ENCODE measurements around the gene RPAIN. TPM values are rescaled to one million over a fixed set of nuclear protein-coding genes. Genes with fewer than 3 reads are reported as not detected.
"Not testable (repeated sequence)": the region's sequence is repeated elsewhere in the genome, so short reads cannot be mapped to it uniquely, and the experiment has no call there.

The RPAIN gene
- total RNA-seq, 2 donors from 2014 or later: 69.3 to 87.8 TPM

- H3K4me3 ChIP-seq (ENCODE audit: low read length): no peak overlapping the region
- H3K4me1 Mint-ChIP-seq: no peaks in the 10 kb centered on the region
- no peak overlapping the region for H3K4me3 Mint-ChIP-seq
- H3K27ac ChIP-seq (ENCODE audit: low read depth, low read length): peak overlapping the region; percentile 53
- no peaks in the 10 kb centered on the region for H3K4me1 ChIP-seq (ENCODE audit: control insufficient read depth, insufficient read depth, low read length)
- peaks cover 85% of the 10 kb centered on the region for H3K36me3 ChIP-seq (ENCODE audit: control insufficient read depth, insufficient read depth, low read length)
- H3K27ac Mint-ChIP-seq: peak overlapping the region; percentile 12
- DNase-seq: no peak
- 93 to 100% methylated on average over 1 to 3 of the region's 3 CpGs for WGBS, 2 experiments (ENCODE audit: insufficient coverage in 1 of 2, insufficient read length in 1 of 2)
- H3K9me3 Mint-ChIP-seq: no peaks in the 10 kb centered on the region
- TF ChIP-seq, protein P1, sequence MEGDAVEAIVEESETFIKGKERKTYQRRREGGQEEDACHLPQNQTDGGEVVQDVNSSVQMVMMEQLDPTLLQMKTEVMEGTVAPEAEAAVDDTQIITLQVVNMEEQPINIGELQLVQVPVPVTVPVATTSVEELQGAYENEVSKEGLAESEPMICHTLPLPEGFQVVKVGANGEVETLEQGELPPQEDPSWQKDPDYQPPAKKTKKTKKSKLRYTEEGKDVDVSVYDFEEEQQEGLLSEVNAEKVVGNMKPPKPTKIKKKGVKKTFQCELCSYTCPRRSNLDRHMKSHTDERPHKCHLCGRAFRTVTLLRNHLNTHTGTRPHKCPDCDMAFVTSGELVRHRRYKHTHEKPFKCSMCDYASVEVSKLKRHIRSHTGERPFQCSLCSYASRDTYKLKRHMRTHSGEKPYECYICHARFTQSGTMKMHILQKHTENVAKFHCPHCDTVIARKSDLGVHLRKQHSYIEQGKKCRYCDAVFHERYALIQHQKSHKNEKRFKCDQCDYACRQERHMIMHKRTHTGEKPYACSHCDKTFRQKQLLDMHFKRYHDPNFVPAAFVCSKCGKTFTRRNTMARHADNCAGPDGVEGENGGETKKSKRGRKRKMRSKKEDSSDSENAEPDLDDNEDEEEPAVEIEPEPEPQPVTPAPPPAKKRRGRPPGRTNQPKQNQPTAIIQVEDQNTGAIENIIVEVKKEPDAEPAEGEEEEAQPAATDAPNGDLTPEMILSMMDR (conservative IDR thresholded peaks at IDR 0.05): no peak
- peaks cover 85% of the 10 kb centered on the region for H3K36me3 Mint-ChIP-seq (ENCODE audit: low read depth)
- H3K9me3 ChIP-seq (ENCODE audit: control insufficient read depth, low read length): no peaks in the 10 kb centered on the region
- H3K27me3 Mint-ChIP-seq (ENCODE audit: insufficient read depth): no peaks in the 10 kb centered on the region
- H3K9ac ChIP-seq (ENCODE audit: extremely low read depth, low read length, poor library complexity, severe bottlenecking): no peak overlapping the region
- no peaks in the 10 kb centered on the region for H3K27me3 ChIP-seq (ENCODE audit: control insufficient read depth, insufficient read depth, low read length, poor library complexity, severe bottlenecking)
These were observed 12.1 kb downstream of the RPAIN start for GRCh38 chr17:5431949-5432556.

- H3K36me3 ChIP-seq (ENCODE audit: control insufficient read depth, insufficient read depth, low read length): peaks cover 70% of the 10 kb centered on the region
These were observed 15.0 kb downstream of the RPAIN start for GRCh38 chr17:5434984-5435383.

DNA sequence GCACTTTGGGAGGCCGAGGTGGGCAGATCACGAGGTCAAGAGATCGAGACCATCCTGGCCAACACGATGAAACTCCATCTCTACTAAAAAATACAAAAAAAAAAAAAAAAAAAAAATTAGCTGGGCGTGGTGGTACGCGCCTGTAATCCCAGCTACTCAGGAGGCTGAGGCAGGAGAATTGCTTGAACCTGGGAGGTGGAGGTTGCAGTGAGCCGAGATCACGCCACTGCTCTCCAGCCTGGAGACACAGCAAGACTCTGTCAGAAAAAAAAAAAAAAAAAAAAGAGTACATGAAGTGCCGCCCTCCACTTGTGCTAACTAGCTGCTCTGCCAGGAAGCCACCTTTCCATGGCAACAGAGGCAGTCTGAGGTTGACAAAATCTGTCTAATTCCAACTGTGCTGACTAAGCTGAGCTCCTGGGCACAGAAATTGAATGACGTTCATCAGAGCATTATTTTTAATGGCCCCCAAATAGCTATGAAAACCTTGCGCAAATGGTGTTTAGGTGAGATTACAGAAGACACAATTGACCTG is 15.9 kb downstream of the RPAIN start:
- H3K36me3 ChIP-seq (ENCODE audit: control insufficient read depth, insufficient read depth, low read length): peaks cover 63% of the 10 kb centered on the region
- DNase-seq; H3K27me3 ChIP-seq (ENCODE audit: control insufficient read depth, insufficient read depth, low read length, poor library complexity, severe bottlenecking); H3K4me1 ChIP-seq (ENCODE audit: control insufficient read depth, insufficient read depth, low read length); H3K27ac ChIP-seq (ENCODE audit: low read depth, low read length); H3K4me3 ChIP-seq (ENCODE audit: low read length); H3K4me3 Mint-ChIP-seq; H3K27me3 Mint-ChIP-seq (ENCODE audit: insufficient read depth); H3K27ac Mint-ChIP-seq; H3K9me3 Mint-ChIP-seq; H3K9ac ChIP-seq (ENCODE audit: extremely low read depth, low read length, poor library complexity, severe bottlenecking); H3K9me3 ChIP-seq (ENCODE audit: control insufficient read depth, low read length): not testable (repeated sequence)
- WGBS, 2 experiments (ENCODE audit: insufficient coverage in 1 of 2, insufficient read length in 1 of 2): 93 to 97% methylated on average over 2 to 8 of the region's 12 CpGs
- H3K36me3 Mint-ChIP-seq (ENCODE audit: low read depth): peaks cover 58% of the 10 kb centered on the region
- H3K4me1 Mint-ChIP-seq: peaks cover 12% of the 10 kb centered on the region

More at GRCh38 chr17:5434984-5435383, 15.0 kb downstream of the RPAIN start:
- TF ChIP-seq, protein P1 (conservative IDR thresholded peaks at IDR 0.05): no peak
- H3K9me3 ChIP-seq (ENCODE audit: control insufficient read depth, low read length): no peaks in the 10 kb centered on the region
- no peaks in the 10 kb centered on the region for H3K27me3 Mint-ChIP-seq (ENCODE audit: insufficient read depth)
- H3K4me3 Mint-ChIP-seq: no peak overlapping the region
- no peak for DNase-seq
- peak overlapping the region; percentile 72 for H3K27ac Mint-ChIP-seq
- peaks cover 67% of the 10 kb centered on the region for H3K36me3 Mint-ChIP-seq (ENCODE audit: low read depth)
- no peaks in the 10 kb centered on the region for H3K9me3 Mint-ChIP-seq
- no peak overlapping the region for H3K27ac ChIP-seq (ENCODE audit: low read depth, low read length)
- no peak overlapping the region for H3K9ac ChIP-seq (ENCODE audit: extremely low read depth, low read length, poor library complexity, severe bottlenecking)
- H3K4me1 ChIP-seq (ENCODE audit: control insufficient read depth, insufficient read depth, low read length): no peaks in the 10 kb centered on the region
- no peak overlapping the region for H3K4me3 ChIP-seq (ENCODE audit: low read length)
- H3K4me1 Mint-ChIP-seq: peaks cover 12% of the 10 kb centered on the region
- 84 to 97% methylated on average over 2 of the region's 2 CpGs for WGBS, 2 experiments (ENCODE audit: insufficient coverage in 1 of 2, insufficient read length in 1 of 2)
- H3K27me3 ChIP-seq (ENCODE audit: control insufficient read depth, insufficient read depth, low read length, poor library complexity, severe bottlenecking): no peaks in the 10 kb centered on the region

Data from endodermal cell (in vitro differentiated cells).